HepG2 (cell line): ENCODE data around the gene MRPL28. TPM values are rescaled to one million over a fixed set of nuclear protein-coding genes. Genes with fewer than 3 reads are reported as not detected.

Source experiments
- ATAC-seq: fragments of 200-7000 bp; cut with Tn5 transposase; 3 replicates; pipeline ENCODE4 v1.9.1; 2020; ENCODE audit warnings: mild to moderate bottlenecking, moderate library complexity
- BruUV-seq: library from RNA; stranded (reverse); fragments of 400-500 nt; replicated peaks from 2 replicates; lab custom pipeline; 2021; lab: Mats Ljungman, UMichigan
- CTCF ChIA-PET: fragments of 300-600 bp; formaldehyde crosslinking; extraction: SDS; loops from one replicate; lab custom pipeline; 2021; ENCODE audit warnings: low total read pairs, inconsistent platforms, low intra/inter-chr PET ratio; lab: Yijun Ruan, JAX
- POLR2A ChIA-PET: fragments of 350-600 bp; sonication (Branson Sonifier 250); formaldehyde crosslinking; loops from one replicate; lab custom pipeline; 2020; ENCODE audit warnings: antibody characterized with exemption, inconsistent platforms; lab: Yijun Ruan, JAX
- DNase-seq: peaks from one replicate; pipeline ENCODE4 v3.0.0-alpha.2; 2015; ENCODE audit warnings: low spot score
- FAIRE-seq: peaks from 3 replicates; lab custom pipeline; 2011; peaks lifted over from hg19 to GRCh38; lab: Jason Lieb, UNC
- H2AFZ ChIP-seq: one replicate; pipeline ENCODE4 v1.6.1; 2011; ENCODE audit warnings: low read length, inconsistent platforms
- H3K27ac ChIP-seq: fragments of 300-600 bp; 3 replicates; pipeline ENCODE4 v1.8.0; 2011; ENCODE audit warnings: mixed run types, mild to moderate bottlenecking, mixed read lengths, low read length, inconsistent platforms; ENCODE audit not compliant: insufficient read depth; ENCODE audit errors: extremely low read length
- H3K27me3 ChIP-seq, 2 experiments: fragments of 200-600 bp in 1 of 2; 2 replicates in 1 of 2; 3 replicates in 1 of 2; pipeline versions ENCODE4 v1.6.0 to v1.8.0; 2011; ENCODE audit warnings: low read length in 2 of 2, mild to moderate bottlenecking in 2 of 2, moderate library complexity in 2 of 2, inconsistent platforms in 1 of 2; ENCODE audit not compliant: insufficient read depth in 2 of 2, control insufficient read depth in 1 of 2
- H3K36me3 ChIP-seq, 2 experiments: fragments of 200-600 bp in 1 of 2; replicated peaks in 1 of 2; 2 replicates in 1 of 2; 3 replicates in 1 of 2; pipeline versions ENCODE4 v1.5.1 to v1.8.0; 2011; ENCODE audit warnings: low read length in 2 of 2, inconsistent platforms in 1 of 2; ENCODE audit not compliant: insufficient read depth in 2 of 2, control insufficient read depth in 1 of 2
- H3K4me1 ChIP-seq: 2 replicates; pipeline ENCODE4 v1.5.1; 2012; ENCODE audit warnings: low read length, inconsistent platforms; ENCODE audit not compliant: insufficient read depth
- H3K4me2 ChIP-seq: 2 replicates; pipeline ENCODE4 v1.6.0; 2011; ENCODE audit warnings: low read depth, low read length, inconsistent platforms
- H3K4me3 ChIP-seq, 3 experiments: fragments of 200-600 bp in 1 of 3; sonication (generic), shearing (Covaris generic) in 1 of 3; replicated peaks in 1 of 3; 2 replicates each; pipeline ENCODE4 v1.5.1; 2011 to 2016; ENCODE audit warnings: low read length in 3 of 3, inconsistent platforms in 2 of 3, low read depth in 2 of 3, mild to moderate bottlenecking in 2 of 3, control low read depth in 1 of 3, mixed read lengths in 1 of 3; ENCODE audit not compliant: insufficient read depth in 1 of 3
- H3K79me2 ChIP-seq: one replicate; pipeline ENCODE4 v1.6.1; 2011; ENCODE audit warnings: low read length, inconsistent platforms; ENCODE audit not compliant: insufficient read depth
- H3K9ac ChIP-seq: 2 replicates; pipeline ENCODE4 v1.6.0; 2011; ENCODE audit warnings: mild to moderate bottlenecking, low read depth, low read length, inconsistent platforms; ENCODE audit not compliant: insufficient read depth
- H3K9me3 ChIP-seq: 2 replicates; pipeline ENCODE4 v1.5.1; 2012; ENCODE audit warnings: mild to moderate bottlenecking, low read length
- H4K20me1 ChIP-seq: 2 replicates; pipeline ENCODE4 v1.6.0; 2011; ENCODE audit warnings: inconsistent platforms, mild to moderate bottlenecking, low read length, moderate library complexity; ENCODE audit not compliant: insufficient read depth
- AGO2 ChIP-seq: fragments of 200-400 bp; formaldehyde crosslinking; optimal IDR thresholded peaks from 2 replicates; pipeline ENCODE3; 2017; ENCODE audit warnings: mild to moderate bottlenecking, low read depth, low read length, moderate library complexity
- ASH2L ChIP-seq: fragments of 300-600, 200-600 bp; sonication (generic); IDR thresholded peaks from 2 replicates; pipeline ENCODE4 v1.7.0; 2017; ENCODE audit warnings: low read depth, mild to moderate bottlenecking, moderate library complexity, mixed read lengths, low read length; ENCODE audit not compliant: insufficient read length
- FOXP1 ChIP-seq, 2 experiments: fragments of 450-650 bp in 1 of 2; IDR thresholded peaks; 2 replicates each; pipeline ENCODE4 v1.6.1; 2017 to 2018; ENCODE audit warnings: antibody characterized with exemption in 1 of 2
- ISX ChIP-seq: sonication (generic); formaldehyde crosslinking; conservative IDR thresholded peaks from 2 replicates; pipeline ENCODE4 v1.5.0; 2020; ENCODE audit warnings: missing genetic modification reagents
- MBD4 ChIP-seq: IDR thresholded peaks from 2 replicates; pipeline ENCODE4 v1.6.1; 2012; ENCODE audit warnings: low read length, inconsistent platforms, borderline replicate concordance
- NCOA1 ChIP-seq: sonication (generic); formaldehyde crosslinking; IDR thresholded peaks from 2 replicates; pipeline ENCODE4 v1.9.0; 2021; ENCODE audit warnings: missing genetic modification reagents
- NR2F6 ChIP-seq, 2 experiments: IDR thresholded peaks; 2 replicates each; pipeline ENCODE4 v1.6.1; 2016; ENCODE audit warnings: antibody characterized with exemption in 1 of 2, mild to moderate bottlenecking in 1 of 2
- RARG ChIP-seq: sonication (generic); formaldehyde crosslinking; IDR thresholded peaks from 2 replicates; pipeline ENCODE4 v1.4.0; 2020; ENCODE audit warnings: low read depth, mild to moderate bottlenecking, missing genetic modification reagents
- RFXAP ChIP-seq: sonication (generic); formaldehyde crosslinking; IDR thresholded peaks from 2 replicates; pipeline ENCODE4 v1.4.0; 2020; ENCODE audit warnings: missing genetic modification reagents, borderline replicate concordance
- SATB2 ChIP-seq: sonication (generic); formaldehyde crosslinking; IDR thresholded peaks from 2 replicates; pipeline ENCODE4 v1.5.0; 2020; ENCODE audit warnings: missing genetic modification reagents
- SNAPC2 ChIP-seq: sonication (generic); formaldehyde crosslinking; IDR thresholded peaks from 2 replicates; pipeline ENCODE4 v1.8.1; 2022; ENCODE audit warnings: mild to moderate bottlenecking, missing genetic modification reagents
- ZC3H13 ChIP-seq: sonication (generic); formaldehyde crosslinking; IDR thresholded peaks from 2 replicates; pipeline ENCODE4 v1.8.1; 2023; ENCODE audit warnings: mild to moderate bottlenecking, missing genetic modification reagents, moderate library complexity
- ZNF460 ChIP-seq: sonication (generic); formaldehyde crosslinking; IDR thresholded peaks from 2 replicates; pipeline ENCODE4 v1.5.1; 2020; ENCODE audit warnings: missing genetic modification reagents, mild to moderate bottlenecking, borderline replicate concordance
- ZNF674 ChIP-seq: sonication (generic); formaldehyde crosslinking; IDR thresholded peaks from 2 replicates; pipeline ENCODE4 v1.5.0; 2020; ENCODE audit warnings: low read depth, mild to moderate bottlenecking, missing genetic modification reagents
- WGBS: methylation state at CpG from one replicate; pipeline ENCODE4 v1.1.6; 2017; ENCODE audit warnings: low lambda C conversion rate; 5-methylcytosine and 5-hydroxymethylcytosine counted together
- in situ Hi-C: cut with HindIII; loops from 2 replicates; pipeline ENCODE4 v1.10.0; 2017; ENCODE audit warnings: low pct_unique_long_range_greater_than_20kb; ENCODE audit not compliant: extremely low pct_ligation_motif_present
- intact Hi-C: fragments of 100-400 bp; cut with micrococcal nuclease; formaldehyde crosslinking; loops from one replicate; pipeline ENCODE4 v1.10.0; 2022; ENCODE audit not compliant: unreplicated experiment
- polyA plus RNA-seq, 8 experiments: library from polyadenylated mRNA; depleted of rRNA in 3 of 8; stranded (reverse) in 7 of 8; unstranded in 1 of 8; fragments of >200 nt; fragmentation: Illumina TruSeq in 4 of 8; extraction: Trizol in 4 of 8; gene quantifications; 2 replicates each; pipeline versions ENCODE4 v1.2.1 to v1.2.3, GENCODE V29; 2011 to 2016; ENCODE audit warnings: low read depth in 4 of 8, missing spikeins in 1 of 8, mixed read lengths in 1 of 8; ENCODE audit not compliant: insufficient read depth in 1 of 8
- total RNA-seq, 5 experiments: library from RNA; depleted of rRNA; stranded (reverse); fragments of >200 nt; fragmentation: Illumina TruSeq; extraction: Trizol; gene quantifications; 2 replicates each; pipeline ENCODE4 v1.2.3, GENCODE V29; 2016; ENCODE audit warnings: low read depth in 1 of 5

MRPL28 gene
- total and polyA plus RNA-seq, 2 of the 13 experiments (the other 11 are each of a cell fraction or from before 2014, with no cell fraction given) = 114 to 135 TPM

- ATAC-seq (no peak), FAIRE-seq (no peak), DNase-seq (no peak)
- H3K4me1 ChIP-seq = peaks cover 65% of the 10 kb centered on the region
- ChIA-PET CTCF (no interaction called here), POLR2A (interaction anchor here (1.5 kb wide), 1 partner anchor 35 kb away, joined by 4 read pairs; the partner anchor contains the start of gene DECR2)
- H3K27me3 ChIP-seq = peaks cover 1 to 13% of the 10 kb centered on the region in 2 experiments; a peak in 4 of 5 replicates
- no peak overlapping the region for H3K4me3 ChIP-seq
- H3K4me2 ChIP-seq = no peak overlapping the region
- no peaks in the 10 kb centered on the region for H4K20me1 ChIP-seq
- intact Hi-C loops = no loop called here
- TF ChIP-seq SATB2 (CRISPR knock-in tag) = no peak
- TF ChIP-seq MBD4 = no peak
- no peak for TF ChIP-seq NCOA1 (CRISPR knock-in tag)
- TF ChIP-seq RFXAP (CRISPR knock-in tag) = no peak
- no peak for TF ChIP-seq RARG (CRISPR knock-in tag)
- no peak for TF ChIP-seq SNAPC2
- no peak for TF ChIP-seq ZNF460 (CRISPR knock-in tag)
- no peak for TF ChIP-seq ISX (CRISPR knock-in tag)
- peak; percentile 8 for TF ChIP-seq AGO2
- TF ChIP-seq ZC3H13 (CRISPR knock-in tag) = 0 out of 2 replicates have a peak, but pooled peaks have one; percentile 52
- no peak for TF ChIP-seq ZNF674 (CRISPR knock-in tag)
- no peak for TF ChIP-seq FOXP1 (IDR thresholded peaks at IDR 0.05)
- TF ChIP-seq FOXP1 (CRISPR knock-in tag; IDR thresholded peaks at IDR 0.05) = no peak
- TF ChIP-seq ASH2L = no peak
- no peak for TF ChIP-seq NR2F6 (IDR thresholded peaks at IDR 0.05)
- no peak for TF ChIP-seq NR2F6 (CRISPR knock-in tag; IDR thresholded peaks at IDR 0.05)
- no peak overlapping the region for H3K27ac ChIP-seq
- no peak overlapping the region for H2AFZ ChIP-seq
- peaks cover 5 to 23% of the 10 kb centered on the region in 2 experiments; a peak in 4 of 5 replicates for H3K36me3 ChIP-seq
- no peak overlapping the region for H3K9ac ChIP-seq
- 93% methylated on average over 8 of the region's 10 CpGs for WGBS
- no TSS peak for BruUV-seq
- in situ Hi-C loops = no loop called here
- H3K79me2 ChIP-seq = peaks cover 6% of the 10 kb centered on the region
- H3K9me3 ChIP-seq = no peaks in the 10 kb centered on the region
Observed at GRCh38 chr16:366476-366875, 3.9 kb downstream of the MRPL28 start.
